Measurements from ENCODE around the gene IL21. TPM values are rescaled to one million over a fixed set of nuclear protein-coding genes. Genes with fewer than 3 reads are reported as not detected.
"Not testable (repeated sequence)": the region's sequence is repeated elsewhere in the genome, so short reads cannot be mapped to it uniquely, and the experiment has no call there.

The IL21 gene
- polyA plus RNA-seq, 1 of the 3 experiments (the other 2 are of a cell fraction): not detected

DNA sequence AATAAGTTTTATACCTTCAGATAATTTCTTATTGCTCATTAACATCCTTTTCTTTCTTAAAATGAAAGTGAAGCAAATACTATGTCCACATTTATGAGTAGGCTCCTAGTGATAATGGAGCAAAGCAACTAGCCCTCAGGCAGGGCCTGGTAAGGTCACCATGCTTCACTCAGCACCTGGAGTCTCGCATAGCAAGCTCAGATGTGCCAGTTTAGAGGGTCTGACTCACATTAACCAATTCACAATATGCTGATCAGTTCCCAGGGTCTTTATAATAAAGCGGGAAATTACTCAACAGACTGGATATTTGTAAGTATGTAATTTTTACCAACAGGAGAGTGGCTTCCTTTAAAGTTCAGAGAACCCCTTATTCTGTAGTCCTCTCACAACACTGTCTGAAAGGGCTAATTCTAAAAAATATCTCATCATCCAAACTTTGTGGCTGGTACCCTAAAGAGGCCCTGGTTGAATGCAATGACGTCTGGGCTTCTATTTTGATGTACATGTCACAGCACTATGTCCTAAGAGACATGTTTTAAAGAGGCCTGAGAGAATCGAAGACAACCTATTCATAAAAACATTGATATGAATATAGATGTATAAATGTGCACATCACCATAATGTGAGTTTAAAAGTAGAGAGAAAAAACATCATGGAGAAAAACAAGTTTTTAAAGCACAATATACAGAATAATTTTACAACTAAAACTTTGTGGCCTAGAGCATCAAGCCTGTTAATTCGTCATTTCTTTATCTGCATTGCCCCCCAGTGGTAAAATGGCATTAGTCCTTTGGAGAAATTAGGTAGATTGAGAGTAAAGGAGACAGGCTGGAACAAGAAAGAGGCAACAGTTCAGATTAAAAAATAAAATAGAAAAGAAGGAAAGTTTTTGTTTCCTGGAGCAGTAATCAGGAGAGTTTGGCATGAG is 44.3 kb downstream of the IL21 start:
- no peaks in the 10 kb centered on the region for H3K9me2 ChIP-seq
- H3F3A ChIP-seq (replicated peaks; ENCODE audit: insufficient read depth): no peaks in the 10 kb centered on the region
- H3K79me2 ChIP-seq (ENCODE audit: insufficient read depth): no peaks in the 10 kb centered on the region
- ChIA-PET CTCF (interaction anchor here (0.6 to 4.8 kb wide), 15 partner anchors 13 to 676 kb away, joined by 3 to 58 read pairs (median 3); no protein-coding TSS in a partner anchor), POLR2A (no interaction called here)
- H3K4me3 ChIP-seq (ENCODE audit: low read depth in 2 of 2, low read length in 1 of 2): no peak overlapping the region
- peak; percentile 16 for DNase-seq
- no peak overlapping the region for H3K4me2 ChIP-seq
- 46% methylated on average over 5 of the region's 5 CpGs for WGBS (ENCODE audit: low lambda C conversion rate)
- H2AFZ ChIP-seq (ENCODE audit: low read depth): no peak overlapping the region
- no peak overlapping the region for H3K27ac ChIP-seq (ENCODE audit: low read depth in 2 of 2, low read length in 1 of 2)
- no peaks in the 10 kb centered on the region for H3K4me1 ChIP-seq (ENCODE audit: control insufficient read depth in 1 of 2, insufficient read depth in 2 of 2, low read depth in 1 of 2, low read length in 1 of 2)
- no peaks in the 10 kb centered on the region for H4K20me1 ChIP-seq (ENCODE audit: insufficient read depth)
- TF ChIP-seq FOXJ3 (CRISPR knock-in tag; IDR thresholded peaks at IDR 0.05) (no peak), CHD2 (IDR thresholded peaks at IDR 0.05; ENCODE audit: low read length, partially characterized antibody) (no peak), SMC3 (IDR thresholded peaks at IDR 0.05; ENCODE audit: low read depth, low read length) (peak; percentile 33; the same call in 1 of the 2 replicates), RAD21 (IDR thresholded peaks at IDR 0.05; ENCODE audit: low read length) (peak; percentile 73)
- TF ChIP-seq, protein P1, sequence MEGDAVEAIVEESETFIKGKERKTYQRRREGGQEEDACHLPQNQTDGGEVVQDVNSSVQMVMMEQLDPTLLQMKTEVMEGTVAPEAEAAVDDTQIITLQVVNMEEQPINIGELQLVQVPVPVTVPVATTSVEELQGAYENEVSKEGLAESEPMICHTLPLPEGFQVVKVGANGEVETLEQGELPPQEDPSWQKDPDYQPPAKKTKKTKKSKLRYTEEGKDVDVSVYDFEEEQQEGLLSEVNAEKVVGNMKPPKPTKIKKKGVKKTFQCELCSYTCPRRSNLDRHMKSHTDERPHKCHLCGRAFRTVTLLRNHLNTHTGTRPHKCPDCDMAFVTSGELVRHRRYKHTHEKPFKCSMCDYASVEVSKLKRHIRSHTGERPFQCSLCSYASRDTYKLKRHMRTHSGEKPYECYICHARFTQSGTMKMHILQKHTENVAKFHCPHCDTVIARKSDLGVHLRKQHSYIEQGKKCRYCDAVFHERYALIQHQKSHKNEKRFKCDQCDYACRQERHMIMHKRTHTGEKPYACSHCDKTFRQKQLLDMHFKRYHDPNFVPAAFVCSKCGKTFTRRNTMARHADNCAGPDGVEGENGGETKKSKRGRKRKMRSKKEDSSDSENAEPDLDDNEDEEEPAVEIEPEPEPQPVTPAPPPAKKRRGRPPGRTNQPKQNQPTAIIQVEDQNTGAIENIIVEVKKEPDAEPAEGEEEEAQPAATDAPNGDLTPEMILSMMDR (IDR thresholded peaks at IDR 0.05): peak; percentile 74
- no peaks in the 10 kb centered on the region for H3K27me3 ChIP-seq (ENCODE audit: insufficient read depth)
- no peaks in the 10 kb centered on the region for H3K9me3 ChIP-seq
- no peaks in the 10 kb centered on the region for H3K36me3 ChIP-seq (replicated peaks in 1 of 2; ENCODE audit: control insufficient read depth in 1 of 2, insufficient read depth in 2 of 2, low read length in 1 of 2)
- no peak overlapping the region for H3K9ac ChIP-seq

DNA sequence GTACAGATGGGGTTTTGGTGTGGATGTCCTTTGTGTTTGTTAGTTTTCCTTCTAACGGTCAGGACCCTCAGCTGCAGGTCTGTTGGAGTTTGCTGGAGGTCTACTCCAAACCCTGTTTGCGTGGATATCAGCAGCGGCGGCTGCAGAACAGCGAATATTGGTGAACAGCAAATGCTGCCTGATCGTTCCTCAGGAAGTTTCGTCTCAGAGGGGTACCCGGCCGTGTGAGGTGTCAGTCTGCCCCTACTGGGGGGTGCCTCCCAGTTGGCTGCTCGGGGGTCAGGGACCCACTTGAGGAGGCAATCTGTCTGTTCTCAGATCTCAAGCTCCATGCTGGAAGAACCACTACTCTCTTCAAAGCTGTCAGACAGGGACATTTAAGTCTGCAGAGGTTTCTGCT is 46.5 kb downstream of the IL21 start:
- DNase-seq; H3K27me3 ChIP-seq (ENCODE audit: insufficient read depth); H3K4me1 ChIP-seq (ENCODE audit: control insufficient read depth in 1 of 2, insufficient read depth in 2 of 2, low read depth in 1 of 2, low read length in 1 of 2); H3K79me2 ChIP-seq (ENCODE audit: insufficient read depth); H2AFZ ChIP-seq (ENCODE audit: low read depth); H4K20me1 ChIP-seq (ENCODE audit: insufficient read depth); H3K9me2 ChIP-seq; POLR2A ChIA-PET; H3F3A ChIP-seq (replicated peaks; ENCODE audit: insufficient read depth); H3K4me3 ChIP-seq (ENCODE audit: low read depth in 2 of 2, low read length in 1 of 2); H3K9ac ChIP-seq; H3K36me3 ChIP-seq (replicated peaks in 1 of 2; ENCODE audit: control insufficient read depth in 1 of 2, insufficient read depth in 2 of 2, low read length in 1 of 2); H3K4me2 ChIP-seq; H3K9me3 ChIP-seq; H3K27ac ChIP-seq (ENCODE audit: low read depth in 2 of 2, low read length in 1 of 2): not testable (repeated sequence)
- CTCF ChIA-PET: interaction anchor here (1.9 kb wide), 1 partner anchor 673 kb away, joined by 4 read pairs; no protein-coding TSS in a partner anchor
- 47% methylated on average over 7 of the region's 10 CpGs for WGBS (ENCODE audit: low lambda C conversion rate)

DNA sequence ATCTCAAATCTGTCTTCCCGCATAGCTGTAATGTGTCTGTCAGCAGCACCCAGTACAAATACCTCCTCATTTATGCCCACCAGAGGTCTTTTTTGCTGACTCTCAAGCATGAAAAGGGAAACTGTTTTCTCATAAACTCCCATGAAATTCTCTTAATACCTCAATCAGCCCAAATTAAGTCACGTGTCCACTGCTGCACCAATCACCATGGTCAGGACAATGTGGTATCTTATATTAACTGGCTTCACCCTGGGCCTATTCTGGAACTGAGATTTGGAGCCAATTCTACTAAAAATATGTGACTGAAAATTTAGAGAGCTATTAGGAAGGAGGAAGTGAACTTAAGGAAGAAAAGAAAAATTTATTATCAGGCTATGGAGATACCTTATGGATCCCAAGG is 58.4 kb downstream of the IL21 start:
- Histone ChIP-seq H3K79me2 (ENCODE audit: insufficient read depth) (no peaks in the 10 kb centered on the region), H3K27me3 (ENCODE audit: insufficient read depth) (no peaks in the 10 kb centered on the region; the same call in 1 of the 2 replicates), H3F3A (replicated peaks; ENCODE audit: insufficient read depth) (no peaks in the 10 kb centered on the region), H3K27ac (ENCODE audit: low read depth in 2 of 2, low read length in 1 of 2) (no peak overlapping the region), H3K9me2 (no peaks in the 10 kb centered on the region), H3K4me3 (ENCODE audit: low read depth in 2 of 2, low read length in 1 of 2) (no peak overlapping the region), H3K4me2 (no peak overlapping the region), H3K9ac (no peak overlapping the region), H3K4me1 (ENCODE audit: control insufficient read depth in 1 of 2, insufficient read depth in 2 of 2, low read depth in 1 of 2, low read length in 1 of 2) (no peaks in the 10 kb centered on the region), H4K20me1 (ENCODE audit: insufficient read depth) (no peaks in the 10 kb centered on the region), H2AFZ (ENCODE audit: low read depth) (no peak overlapping the region), H3K36me3 (replicated peaks in 1 of 2; ENCODE audit: control insufficient read depth in 1 of 2, insufficient read depth in 2 of 2, low read length in 1 of 2) (no peaks in the 10 kb centered on the region), H3K9me3 (no peaks in the 10 kb centered on the region)
- WGBS (ENCODE audit: low lambda C conversion rate): 10% methylated on average over 2 of the region's 2 CpGs
- no peak for TF ChIP-seq CHD2 (IDR thresholded peaks at IDR 0.05; ENCODE audit: low read length, partially characterized antibody)
- TF ChIP-seq NRF1 (IDR thresholded peaks at IDR 0.05; ENCODE audit: low read depth, low read length): no peak
- TF ChIP-seq POLR2AphosphoS5 (IDR thresholded peaks at IDR 0.05; ENCODE audit: low read depth, low read length): no peak
- TF ChIP-seq, protein P2, sequence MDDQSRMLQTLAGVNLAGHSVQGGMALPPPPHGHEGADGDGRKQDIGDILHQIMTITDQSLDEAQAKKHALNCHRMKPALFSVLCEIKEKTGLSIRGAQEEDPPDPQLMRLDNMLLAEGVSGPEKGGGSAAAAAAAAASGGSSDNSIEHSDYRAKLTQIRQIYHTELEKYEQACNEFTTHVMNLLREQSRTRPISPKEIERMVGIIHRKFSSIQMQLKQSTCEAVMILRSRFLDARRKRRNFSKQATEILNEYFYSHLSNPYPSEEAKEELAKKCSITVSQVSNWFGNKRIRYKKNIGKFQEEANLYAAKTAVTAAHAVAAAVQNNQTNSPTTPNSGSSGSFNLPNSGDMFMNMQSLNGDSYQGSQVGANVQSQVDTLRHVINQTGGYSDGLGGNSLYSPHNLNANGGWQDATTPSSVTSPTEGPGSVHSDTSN (IDR thresholded peaks at IDR 0.05): no peak
- TF ChIP-seq TEAD4 (IDR thresholded peaks at IDR 0.05; ENCODE audit: borderline replicate concordance, insufficient read depth): no peak
- no peak for TF ChIP-seq SMC3 (IDR thresholded peaks at IDR 0.05; ENCODE audit: low read depth, low read length)
- no peak for TF ChIP-seq FOXJ3 (CRISPR knock-in tag; IDR thresholded peaks at IDR 0.05)
- TF ChIP-seq, protein P3, sequence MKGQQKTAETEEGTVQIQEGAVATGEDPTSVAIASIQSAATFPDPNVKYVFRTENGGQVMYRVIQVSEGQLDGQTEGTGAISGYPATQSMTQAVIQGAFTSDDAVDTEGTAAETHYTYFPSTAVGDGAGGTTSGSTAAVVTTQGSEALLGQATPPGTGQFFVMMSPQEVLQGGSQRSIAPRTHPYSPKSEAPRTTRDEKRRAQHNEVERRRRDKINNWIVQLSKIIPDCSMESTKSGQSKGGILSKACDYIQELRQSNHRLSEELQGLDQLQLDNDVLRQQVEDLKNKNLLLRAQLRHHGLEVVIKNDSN (IDR thresholded peaks at IDR 0.05; ENCODE audit: borderline replicate concordance, low read depth): no peak
- TF ChIP-seq ELF1 (IDR thresholded peaks at IDR 0.05): no peak
- DNase-seq: no peak
- ChIA-PET POLR2A (no interaction called here), CTCF (no interaction called here)
